HG03469 (cell line): ENCODE measurements around the gene STAT5A.

Source experiments
- ATAC-seq: cut with Tn5 transposase; IDR thresholded peaks from one replicate; pipeline ENCODE4 v1.9.1; 2021; ENCODE audit warnings: mild to moderate bottlenecking, moderate library complexity, moderate number of reproducible peaks; ENCODE audit not compliant: unreplicated experiment

STAT5A gene

DNA sequence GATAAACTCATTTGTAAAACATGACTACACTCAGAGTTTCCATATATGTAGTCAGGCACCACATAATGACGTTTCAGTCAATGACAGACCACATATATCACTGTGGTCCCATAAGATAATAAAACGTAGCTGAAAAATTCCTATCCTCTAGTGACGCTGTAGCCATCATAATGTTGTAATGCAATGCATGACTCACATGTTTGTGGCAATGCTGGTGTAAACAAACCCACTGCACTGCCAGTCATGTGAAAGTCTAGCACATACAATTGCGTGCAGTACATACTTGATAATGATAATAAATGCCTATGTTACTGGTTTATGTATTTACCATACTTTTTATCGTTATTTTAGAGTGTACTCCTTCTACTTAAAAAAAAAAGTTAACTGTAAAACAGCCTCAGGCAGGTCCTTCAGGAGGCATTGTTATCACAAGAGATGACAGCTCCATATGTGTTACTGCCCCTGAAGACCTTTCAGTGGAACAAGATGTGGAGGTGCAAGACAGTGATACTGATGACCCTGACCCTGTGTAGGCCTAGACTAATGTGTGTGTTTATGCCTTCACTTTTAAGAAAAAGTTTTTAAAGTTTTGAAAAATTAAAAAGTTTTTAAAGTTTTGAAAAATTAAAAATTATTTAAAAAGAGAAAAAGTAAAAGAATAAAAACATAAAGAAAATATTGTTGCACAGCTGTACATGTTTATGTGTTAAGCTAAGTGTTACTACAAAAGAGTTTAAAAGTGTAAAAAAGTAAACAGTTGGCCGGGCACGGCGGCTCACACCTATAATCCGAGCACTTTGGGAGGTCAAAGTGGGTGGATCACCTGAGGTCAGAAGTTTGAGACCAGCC, 21.2 kb upstream of the STAT5A start:
- ATAC-seq, result no peak

- no peak for ATAC-seq
Measured at GRCh38 chr17:42268236-42268635, 20.1 kb upstream of the STAT5A start.

GRCh38 chr17:42270170-42270535, 18.1 kb upstream of the STAT5A start:
- no peak for ATAC-seq

DNA sequence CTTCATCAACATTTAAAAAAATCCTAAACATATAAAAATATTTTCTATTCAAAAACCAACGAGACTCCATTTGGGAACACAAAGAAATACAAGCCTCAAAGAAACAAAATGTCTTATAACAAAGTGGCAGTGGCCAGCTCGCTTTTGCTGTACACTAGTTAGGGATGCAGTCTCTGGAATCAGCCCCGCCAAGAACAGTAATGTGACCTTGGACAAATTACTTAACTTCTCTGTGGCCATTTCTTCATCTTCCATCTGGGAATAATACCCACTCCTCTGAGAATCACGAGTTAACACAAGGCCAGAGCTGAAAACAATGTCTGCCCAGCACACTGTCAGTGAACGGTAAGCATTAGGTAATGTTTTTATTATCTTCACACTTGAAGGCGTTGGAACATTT, 17.7 kb upstream of the STAT5A start:
- ATAC-seq, result no peak

DNA sequence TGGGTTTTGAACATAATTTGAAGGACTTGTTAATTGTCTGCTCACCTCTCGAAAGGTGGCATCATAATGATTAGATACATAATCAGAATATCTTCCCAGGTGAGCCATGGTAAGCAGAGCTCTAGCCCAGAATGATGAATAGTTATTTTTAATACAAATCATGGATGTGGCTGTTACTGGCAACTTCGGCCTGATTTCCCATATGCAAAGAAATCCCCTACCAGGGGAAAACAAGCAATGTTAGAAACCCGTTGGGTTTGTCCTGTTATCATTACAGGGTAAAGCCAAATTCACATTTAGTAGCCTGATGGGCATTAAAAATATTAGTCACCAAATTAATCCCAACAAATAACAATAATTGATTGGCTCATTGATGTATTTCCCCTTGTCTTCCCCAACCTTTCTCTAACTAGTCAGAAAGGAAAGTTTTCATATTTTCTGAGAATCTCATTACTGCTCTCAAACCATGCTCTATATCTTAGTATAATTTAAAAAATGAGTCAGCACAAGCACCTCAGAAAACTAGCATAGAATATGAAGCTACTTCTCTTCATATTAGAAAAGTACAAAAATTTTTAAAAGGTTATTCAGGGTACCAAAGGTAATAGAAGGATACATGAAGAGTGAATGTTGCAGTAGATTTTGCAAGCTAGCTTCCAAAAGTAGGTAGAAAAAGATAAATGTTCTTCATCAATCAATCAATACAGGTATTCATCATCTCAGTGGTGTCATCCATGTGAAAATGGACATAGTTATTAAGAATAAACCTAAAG, 17.1 kb upstream of the STAT5A start:
- no peak for ATAC-seq

DNA sequence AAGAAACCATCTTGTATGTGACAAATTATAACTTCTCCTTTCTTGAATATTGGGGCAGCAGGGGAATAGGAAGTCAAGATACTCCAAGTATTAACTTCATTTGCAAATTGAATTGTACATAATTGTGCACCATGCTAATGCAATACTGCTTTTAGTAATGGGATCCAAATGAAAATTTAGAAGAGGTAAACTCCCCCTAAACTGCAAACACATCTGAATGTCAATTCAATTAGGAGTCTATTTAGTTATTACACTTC, 16.6 kb upstream of the STAT5A start:
- ATAC-seq, result no peak

DNA sequence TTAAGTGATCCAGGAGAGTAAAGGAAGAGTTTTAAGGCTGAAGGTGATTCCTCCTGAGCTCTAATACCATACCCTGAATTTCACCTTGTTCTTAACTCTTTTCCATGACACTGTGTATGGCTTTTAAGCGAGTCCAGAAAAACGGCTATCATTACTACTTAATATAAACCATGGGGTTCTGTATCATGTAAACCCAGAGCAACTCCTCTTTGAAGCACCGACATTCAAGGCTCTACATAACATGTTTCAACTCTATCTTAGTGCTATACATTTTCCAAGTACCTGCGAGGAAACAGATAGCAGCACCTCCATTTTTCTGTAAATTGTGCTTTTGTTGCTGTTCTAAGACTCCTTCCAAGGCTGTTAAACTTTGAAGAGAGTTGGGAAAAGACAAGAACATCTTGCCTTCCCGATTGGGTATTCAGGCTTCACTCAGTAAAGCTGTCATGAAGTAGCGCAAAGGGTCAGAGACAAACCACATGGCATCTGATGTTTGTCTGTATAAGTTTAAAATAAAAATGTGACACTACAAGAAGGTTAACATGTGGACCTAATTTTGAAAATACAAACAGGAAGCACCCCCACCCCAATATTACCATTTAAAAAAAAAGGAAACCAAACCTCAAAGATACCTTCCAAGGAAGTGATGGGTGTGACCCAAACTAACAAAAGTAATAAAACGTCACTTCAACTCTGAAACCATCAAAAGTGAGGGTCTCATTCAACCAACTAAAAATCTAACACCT, 16.0 kb upstream of the STAT5A start:
- no peak for ATAC-seq

DNA sequence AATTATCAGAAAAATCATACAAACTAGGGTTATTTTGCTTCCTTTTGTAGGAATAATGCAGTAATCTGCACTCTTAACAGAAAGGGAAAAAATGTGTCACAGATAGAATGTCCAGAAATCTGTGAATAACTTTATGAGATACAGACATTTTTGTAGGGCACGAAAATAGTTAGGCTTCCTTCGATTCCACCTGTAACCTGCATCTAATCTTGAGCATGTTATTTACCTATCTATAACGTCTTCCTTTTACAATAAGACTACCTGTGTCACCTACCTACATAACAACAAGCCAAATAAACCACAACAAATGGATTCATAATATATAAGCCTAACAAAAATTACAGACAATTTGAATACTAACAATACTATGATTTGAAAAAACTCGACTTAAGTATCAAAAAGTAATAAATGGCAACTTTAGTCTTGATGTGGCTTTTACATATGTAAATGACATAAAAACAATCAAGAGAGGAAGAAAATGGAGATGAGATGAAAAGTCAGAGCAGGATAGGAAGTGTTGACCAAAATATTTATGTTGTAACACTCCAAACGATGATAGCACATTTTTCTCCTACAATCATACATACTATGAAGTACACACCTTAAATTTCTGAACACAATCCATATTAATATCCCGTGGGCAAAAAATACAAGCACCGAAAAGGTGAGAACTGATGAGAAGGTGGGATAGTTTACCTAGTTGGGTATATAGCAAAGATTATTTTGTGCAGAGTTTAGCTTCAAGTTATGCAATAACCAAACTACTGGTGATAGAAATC, 14.6 kb upstream of the STAT5A start:
- ATAC-seq, result no peak

GRCh38 chr17:42274253-42274542, 14.1 kb upstream of the STAT5A start:
- ATAC-seq, result no peak

DNA sequence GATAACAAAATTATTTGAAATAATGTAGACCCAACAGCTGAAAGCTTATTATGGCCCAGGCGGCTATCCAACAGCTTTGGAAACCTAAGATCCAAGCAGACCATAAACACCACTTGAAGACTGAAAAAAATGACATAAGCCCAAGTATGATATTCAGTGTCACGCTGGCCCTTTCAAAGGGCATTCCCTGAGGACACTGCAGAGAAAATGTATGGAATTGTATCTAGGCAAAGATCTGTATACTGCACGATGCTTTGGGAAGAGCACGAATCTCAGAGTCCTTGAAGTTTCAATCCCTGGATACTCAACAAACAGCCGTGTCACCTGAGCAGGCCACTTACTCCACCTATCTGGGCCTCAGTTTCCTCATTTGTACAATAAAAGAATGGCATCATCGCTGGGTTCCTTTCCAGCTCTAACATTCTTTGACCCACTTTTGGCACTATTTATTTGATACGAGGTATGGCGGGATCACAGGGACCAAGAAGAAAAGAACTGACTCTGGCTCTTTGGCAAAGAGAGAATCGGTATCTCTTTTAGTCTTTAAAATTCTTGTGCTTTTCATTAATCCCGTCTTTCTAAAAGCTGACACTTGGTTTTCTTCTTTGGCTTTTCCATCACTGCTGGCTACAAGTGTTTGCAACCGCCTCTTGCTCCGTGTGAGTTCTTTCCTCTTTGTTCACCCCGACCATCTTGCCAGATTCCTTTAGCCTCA, 13.3 kb upstream of the STAT5A start:
- no peak for ATAC-seq

DNA sequence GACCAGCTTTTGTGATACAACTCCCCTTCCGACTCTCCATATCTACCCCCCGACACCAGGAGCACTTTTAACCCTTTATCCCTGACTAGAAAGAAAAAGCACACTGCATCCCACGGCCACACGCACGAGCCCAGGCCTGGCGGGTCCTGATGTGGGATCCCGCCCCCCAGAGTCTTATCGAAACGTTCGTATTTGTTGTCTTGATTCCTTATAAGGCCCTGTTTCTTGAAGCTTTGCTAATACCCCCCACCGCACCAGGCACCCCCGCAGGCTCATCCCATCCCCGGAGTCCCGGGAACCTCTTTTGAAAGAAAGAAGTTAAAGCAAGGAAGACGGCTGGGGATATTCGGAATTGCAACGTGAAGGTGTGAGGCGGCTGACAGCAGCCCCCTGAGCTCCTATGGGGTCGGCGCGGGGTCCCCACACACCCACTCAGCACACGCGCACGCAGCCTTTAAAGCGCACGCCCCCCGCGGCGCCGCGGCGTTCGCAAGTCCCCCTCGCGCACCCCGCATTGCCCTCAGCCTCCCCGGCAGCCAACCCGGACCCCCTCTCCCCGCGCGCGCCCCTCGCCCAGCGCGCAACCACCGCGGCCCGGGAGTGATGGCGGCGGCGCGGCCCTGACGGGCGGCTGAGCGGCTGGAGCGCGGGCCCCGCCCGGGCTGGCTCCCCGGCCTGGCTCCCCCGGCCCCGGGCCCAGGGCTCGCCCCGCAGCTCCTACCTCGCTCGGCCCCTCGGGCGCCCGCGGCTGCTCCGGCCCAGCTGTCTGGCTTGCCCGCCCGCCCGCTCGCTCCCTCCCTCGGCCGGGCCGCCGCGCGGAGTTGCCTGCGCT, 12.6 kb upstream of the STAT5A start:
- no peak for ATAC-seq

DNA sequence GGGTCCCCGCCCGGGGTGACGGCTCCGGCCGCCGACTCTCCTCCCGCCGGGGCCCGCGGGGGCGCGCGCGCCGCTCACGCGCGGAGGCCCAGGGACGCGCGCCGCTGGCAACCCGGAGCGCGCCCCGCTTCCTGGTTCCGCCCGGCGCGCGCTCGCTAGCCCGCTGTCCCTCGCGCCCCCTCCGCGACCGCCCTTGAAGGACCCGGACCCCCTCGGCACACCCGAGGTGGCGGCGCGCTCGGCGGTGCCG, 12.0 kb upstream of the STAT5A start, which contains the start of gene STAT5B:
Gene STAT5B, minus strand, starts transcription at position 33 of the 250 bp plus-strand sequence. CDS start 44,264 bp downstream, outside the sequence.
- no peak for ATAC-seq

- no peak for ATAC-seq
Measured at GRCh38 chr17:42276609-42277341, 11.5 kb upstream of the STAT5A start.

DNA sequence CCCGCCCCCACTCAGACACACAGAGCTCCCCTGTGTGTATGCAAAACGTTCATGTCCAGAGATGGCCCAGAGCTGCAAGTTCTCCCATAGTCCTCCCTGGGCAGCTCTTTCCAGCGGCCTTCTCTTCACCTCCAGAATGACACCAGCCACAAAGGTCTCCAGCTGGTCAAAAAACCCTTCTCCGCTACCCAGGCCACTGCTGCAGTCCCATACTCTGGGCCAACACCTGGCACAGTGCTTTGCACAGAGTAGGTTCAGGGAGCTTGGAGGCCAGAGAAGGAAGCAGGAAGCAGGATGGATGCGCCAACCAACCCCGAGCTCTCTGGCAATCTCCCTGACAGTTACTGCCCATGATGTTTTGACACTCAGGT, 11.0 kb upstream of the STAT5A start:
- no peak for ATAC-seq

DNA sequence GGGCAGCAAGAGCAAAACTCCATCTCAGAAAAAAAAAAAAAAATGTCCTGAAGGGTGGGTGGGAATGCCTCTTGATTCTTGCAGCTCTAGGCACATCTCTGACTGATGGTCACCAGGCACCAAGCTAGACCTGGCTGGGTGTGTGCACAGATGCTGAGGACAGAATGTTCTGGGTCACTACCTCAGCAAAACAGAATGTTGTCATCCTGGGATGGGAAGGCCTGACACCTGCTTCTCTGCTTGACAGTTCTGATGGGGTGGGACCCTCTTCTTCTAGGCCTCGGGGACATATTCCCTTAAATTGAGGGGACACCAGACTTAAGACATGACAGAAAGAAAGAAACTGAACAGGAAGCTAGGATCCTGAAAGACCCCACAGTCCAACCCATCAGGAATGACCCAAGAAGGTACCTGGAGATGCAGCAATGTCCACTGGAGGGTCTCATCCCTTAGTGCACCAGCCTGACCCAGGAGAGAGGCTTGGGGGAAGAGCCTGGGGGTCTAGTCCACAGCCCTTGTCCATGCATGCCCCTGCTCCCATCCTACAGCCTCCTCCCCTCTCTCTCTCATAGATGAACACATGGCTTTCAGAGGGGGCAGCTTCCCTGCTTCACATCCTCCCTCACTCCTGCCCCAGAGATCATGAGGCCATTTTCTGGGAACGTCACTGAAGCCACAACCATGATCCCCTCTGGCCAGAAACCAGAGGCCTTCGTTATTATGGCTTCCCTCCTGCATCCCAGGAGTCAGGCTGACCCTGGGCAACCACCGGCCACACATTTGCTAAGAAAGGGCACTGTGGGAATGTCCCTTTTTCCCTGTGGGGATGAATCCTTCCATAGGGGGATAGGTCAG, 8.3 kb upstream of the STAT5A start:
- no peak for ATAC-seq

GRCh38 chr17:42281571-42282096, 6.7 kb upstream of the STAT5A start:
- ATAC-seq, result no peak

DNA sequence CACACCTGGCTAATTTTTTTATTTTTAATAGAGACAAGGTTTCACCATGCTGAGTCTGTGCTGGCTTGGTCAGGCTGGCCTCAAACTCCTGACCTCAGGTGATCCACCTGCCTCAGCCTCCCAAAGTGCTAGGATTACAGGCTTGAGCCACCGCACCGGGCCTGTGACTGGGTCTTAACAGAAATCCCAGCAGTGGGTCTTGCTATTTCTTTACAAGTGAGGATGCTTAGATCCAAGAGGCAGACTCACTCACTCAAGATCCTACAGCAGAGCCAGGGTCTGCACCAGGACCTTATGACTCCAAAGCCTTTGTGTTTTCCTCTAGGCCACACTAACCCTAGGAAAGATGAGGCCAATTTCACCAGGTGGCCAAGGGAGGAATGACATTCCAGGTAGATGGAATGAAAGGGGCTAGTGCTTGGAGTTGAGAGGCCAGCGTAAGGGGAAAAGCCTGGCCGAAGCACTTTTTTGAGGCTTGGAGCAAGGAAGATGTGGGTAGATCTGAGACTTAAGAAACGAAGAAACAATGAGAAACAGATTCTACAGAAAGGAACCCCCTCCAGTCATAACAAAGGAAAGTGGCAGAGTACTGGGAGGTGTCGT, 5.7 kb upstream of the STAT5A start:
- no peak for ATAC-seq
